Measurements from ENCODE around the gene IWS1. TPM values are rescaled to one million over a fixed set of nuclear protein-coding genes. Genes with fewer than 3 reads are reported as not detected.

Gene IWS1
- total RNA-seq, 2 experiments from 2014 or later = 49.2 to 56.9 TPM

DNA sequence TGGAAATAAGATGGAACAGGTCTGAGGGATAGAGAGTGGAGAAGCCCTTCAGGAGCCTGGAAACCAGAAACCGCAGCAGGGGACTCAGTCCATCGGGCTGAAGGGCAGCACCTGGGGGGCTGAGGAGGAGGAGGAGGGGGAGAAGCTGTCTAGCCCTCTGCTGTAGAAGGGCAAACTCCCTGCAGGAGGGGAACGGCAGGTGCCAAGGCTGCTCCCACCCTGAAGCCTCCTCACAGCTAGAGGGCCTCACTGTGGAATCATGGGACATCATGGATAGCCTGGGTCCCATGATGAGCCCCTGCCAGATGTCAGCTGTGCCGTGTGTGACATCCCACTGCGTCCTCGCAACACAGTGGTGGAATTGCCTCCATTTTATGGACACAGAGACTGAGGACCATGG is 9.6 kb upstream of the IWS1 start:
- intact Hi-C loops (cut with micrococcal nuclease; ENCODE audit: unreplicated experiment) = no loop called here
- H3K9me3 ChIP-seq (ENCODE audit: low read length) = no peaks in the 10 kb centered on the region
- H3K27ac ChIP-seq (ENCODE audit: low read depth, low read length, poor library complexity, severe bottlenecking) = no peak overlapping the region
- H3K36me3 ChIP-seq (ENCODE audit: insufficient read depth, low read length) = no peaks in the 10 kb centered on the region
- no peaks in the 10 kb centered on the region for H4K20me1 ChIP-seq (ENCODE audit: insufficient read depth, low read length)
- no TSS peak for BruUV-seq (replicated peaks)
- ChIA-PET POLR2A (interaction anchor here (2.2 kb wide), 1 partner anchor 10 kb away, joined by 5 read pairs; the partner anchor contains the start of gene IWS1), CTCF (ENCODE audit: unreplicated experiment) (no interaction called here)
- no peak for TF ChIP-seq EZH2phosphoT487 (IDR thresholded peaks at IDR 0.05; ENCODE audit: borderline replicate concordance, low read depth, low read length)
- no peak for TF ChIP-seq CTCF (conservative IDR thresholded peaks at IDR 0.05; ENCODE audit: low read length)
- H2AFZ ChIP-seq (ENCODE audit: low read length) = no peak overlapping the region
- no peak for DNase-seq (ENCODE audit: low spot score)
- H3K4me1 ChIP-seq (ENCODE audit: insufficient read depth, low read length, poor library complexity, severe bottlenecking) = no peaks in the 10 kb centered on the region
- H3K9me2 ChIP-seq (ENCODE audit: insufficient read depth, low read length) = no peaks in the 10 kb centered on the region
- H3K79me2 ChIP-seq (ENCODE audit: insufficient read depth, low read depth, low read length) = no peaks in the 10 kb centered on the region
- no peak overlapping the region for H3K4me3 ChIP-seq (ENCODE audit: low read depth, low read length, poor library complexity, severe bottlenecking)
- H3K4me2 ChIP-seq (ENCODE audit: low read length) = no peak overlapping the region

DNA sequence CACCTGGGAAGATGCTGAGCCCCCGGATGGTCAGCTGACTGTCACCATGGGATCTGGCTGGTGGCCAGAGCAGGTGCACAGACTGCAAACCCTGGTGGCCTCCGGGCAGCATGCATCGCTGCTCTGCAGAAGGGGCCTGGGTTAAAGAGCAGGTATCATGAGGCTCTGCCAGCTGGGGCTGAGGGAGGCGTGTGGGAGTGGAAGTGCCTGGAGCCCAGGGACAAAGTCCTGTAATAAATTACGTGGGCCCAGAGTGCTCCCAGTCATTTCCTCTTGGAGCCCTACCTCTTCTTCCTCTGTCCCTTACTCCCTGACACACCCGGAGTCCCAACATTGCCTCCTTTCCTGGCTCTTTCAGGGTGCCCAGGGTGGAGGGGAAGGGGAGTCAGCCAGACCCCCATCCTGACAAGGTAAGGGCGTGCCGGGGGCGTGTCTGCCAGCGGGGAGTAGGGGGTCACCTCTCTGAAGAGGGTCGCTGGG is 9.2 kb upstream of the IWS1 start, which contains the start of gene MYO7B:
Gene MYO7B (plus strand): TSS at position 262 of the 480 bp plus-strand sequence. CDS start 24,040 bp downstream, outside the sequence.
- no TSS peak for BruUV-seq (replicated peaks)
- CTCF ChIA-PET (ENCODE audit: unreplicated experiment) = no interaction called here
- H4K20me1 ChIP-seq (ENCODE audit: insufficient read depth, low read length) = no peaks in the 10 kb centered on the region
- H2AFZ ChIP-seq (ENCODE audit: low read length) = no peak within 1 kb of the TSS
- H3K9me2 ChIP-seq (ENCODE audit: insufficient read depth, low read length) = no peaks in the 10 kb centered on the region
- H3K4me1 ChIP-seq (ENCODE audit: insufficient read depth, low read length, poor library complexity, severe bottlenecking) = no peaks in the 10 kb centered on the region
- POLR2A ChIA-PET = no interaction called here
- no peak within 1 kb of the TSS for H3K4me2 ChIP-seq (ENCODE audit: low read length)
- H3K4me3 ChIP-seq (ENCODE audit: low read depth, low read length, poor library complexity, severe bottlenecking) = no peak within 1 kb of the TSS
- H3K36me3 ChIP-seq (ENCODE audit: insufficient read depth, low read length) = no peaks in the 10 kb centered on the region
- no peaks in the 10 kb centered on the region for H3K9me3 ChIP-seq (ENCODE audit: low read length)
- no peaks in the 10 kb centered on the region for H3K79me2 ChIP-seq (ENCODE audit: insufficient read depth, low read depth, low read length)
- no peak within 1 kb of the TSS for H3K27ac ChIP-seq (ENCODE audit: low read depth, low read length, poor library complexity, severe bottlenecking)
- TF ChIP-seq CTCF (conservative IDR thresholded peaks at IDR 0.05; ENCODE audit: low read length) (no peak), EZH2phosphoT487 (IDR thresholded peaks at IDR 0.05; ENCODE audit: borderline replicate concordance, low read depth, low read length) (no peak)
- intact Hi-C loops (cut with micrococcal nuclease; ENCODE audit: unreplicated experiment) = no loop called here
- DNase-seq (ENCODE audit: low spot score) = no peak

- TF ChIP-seq EZH2phosphoT487 (IDR thresholded peaks at IDR 0.05; ENCODE audit: borderline replicate concordance, low read depth, low read length) = no peak
- TF ChIP-seq CTCF (conservative IDR thresholded peaks at IDR 0.05; ENCODE audit: low read length) = no peak
- no peak overlapping the region for H3K4me3 ChIP-seq (ENCODE audit: low read depth, low read length, poor library complexity, severe bottlenecking)
- H3K27ac ChIP-seq (ENCODE audit: low read depth, low read length, poor library complexity, severe bottlenecking) = no peak overlapping the region
- BruUV-seq (replicated peaks) = no TSS peak
- no peaks in the 10 kb centered on the region for H3K9me2 ChIP-seq (ENCODE audit: insufficient read depth, low read length)
- H3K4me2 ChIP-seq (ENCODE audit: low read length) = no peak overlapping the region
- H3K4me1 ChIP-seq (ENCODE audit: insufficient read depth, low read length, poor library complexity, severe bottlenecking) = peaks cover 12% of the 10 kb centered on the region
- ChIA-PET POLR2A (no interaction called here), CTCF (ENCODE audit: unreplicated experiment) (no interaction called here)
- no peaks in the 10 kb centered on the region for H3K79me2 ChIP-seq (ENCODE audit: insufficient read depth, low read depth, low read length)
- DNase-seq (ENCODE audit: low spot score) = no peak
- intact Hi-C loops (cut with micrococcal nuclease; ENCODE audit: unreplicated experiment) = no loop called here
- H4K20me1 ChIP-seq (ENCODE audit: insufficient read depth, low read length) = no peaks in the 10 kb centered on the region
- H2AFZ ChIP-seq (ENCODE audit: low read length) = no peak overlapping the region
- H3K36me3 ChIP-seq (ENCODE audit: insufficient read depth, low read length) = no peaks in the 10 kb centered on the region
- H3K9me3 ChIP-seq (ENCODE audit: low read length) = 0 out of 2 replicates have a peak, but pooled peaks cover 5% of the 10 kb centered on the region
Measured at GRCh38 chr2:127532296-127532695, 6.0 kb upstream of the IWS1 start.

Data from OCI-LY7 (cell line).